Measurements from ENCODE around the gene ALOX5AP. TPM values are rescaled to one million over a fixed set of nuclear protein-coding genes. Genes with fewer than 3 reads are reported as not detected.

Gene ALOX5AP
- polyA plus RNA-seq, 4 donors, result 4.4 to 13.2 (median 5.3) TPM

- DNase-seq (ENCODE audit: low read depth in 4 of 4, low spot score in 3 of 4), result no peak
Measured at GRCh38 chr13:30791354-30792001, 56.1 kb downstream of the ALOX5AP start.

GRCh38 chr13:30792285-30793000 is 57.1 kb downstream of the ALOX5AP start:
- peak in 1 of 4 donors; percentile 44 for DNase-seq (ENCODE audit: low read depth in 4 of 4, low spot score in 3 of 4)

GRCh38 chr13:30796132-30796572 is 60.8 kb downstream of the ALOX5AP start:
- no peak for DNase-seq (ENCODE audit: low read depth in 4 of 4, low spot score in 3 of 4)

DNA sequence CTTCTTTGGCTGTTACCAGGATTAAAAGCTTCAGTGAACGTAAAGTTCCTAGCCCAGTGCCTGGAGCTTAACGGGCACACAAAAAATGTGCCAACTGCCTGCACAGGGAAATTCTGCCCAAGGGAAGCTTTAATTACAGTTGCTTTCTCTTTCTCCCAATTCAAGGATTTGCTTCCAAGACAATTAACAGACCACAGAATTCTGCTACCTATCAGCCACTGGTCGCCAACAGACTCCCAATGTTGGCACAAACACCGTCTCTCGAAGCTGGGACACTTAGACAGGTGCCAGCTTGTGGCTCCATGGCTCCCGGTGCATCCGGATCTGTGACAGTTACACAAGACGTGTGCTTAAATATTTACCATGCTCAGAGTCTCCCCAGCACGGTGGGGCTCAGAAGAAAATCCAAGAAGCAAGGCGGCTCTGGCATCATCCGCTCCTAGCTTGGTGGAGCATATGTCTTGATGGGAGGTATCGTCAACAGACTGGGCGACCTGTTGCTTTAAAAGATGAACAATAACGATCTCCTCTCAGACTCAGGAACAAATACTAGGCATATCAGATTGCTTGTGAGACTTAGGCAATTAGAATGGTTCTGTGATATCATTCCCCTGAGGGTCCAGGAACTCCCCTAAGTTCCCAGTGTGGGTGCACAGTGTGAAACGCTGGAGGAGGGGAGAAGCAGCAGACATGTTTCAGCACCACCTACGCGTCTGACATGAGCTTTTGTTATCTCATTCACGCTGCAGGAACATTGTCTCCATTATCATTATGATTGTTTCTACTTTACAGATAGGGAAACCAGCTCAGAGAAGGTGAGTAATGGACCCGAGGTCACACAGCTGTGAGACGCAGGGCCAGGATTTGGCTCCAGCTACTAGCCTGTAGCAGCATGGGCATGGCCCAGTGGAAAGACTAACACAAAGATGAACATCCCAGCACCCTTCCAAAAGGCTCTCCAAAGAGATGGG is 61.6 kb downstream of the ALOX5AP start:
- no peak for DNase-seq (ENCODE audit: low read depth in 4 of 4, low spot score in 3 of 4)

- DNase-seq (ENCODE audit: low read depth in 4 of 4, low spot score in 3 of 4), result no peak
Measured at GRCh38 chr13:30797847-30798535, 62.6 kb downstream of the ALOX5AP start.

GRCh38 chr13:30798776-30799355 is 63.5 kb downstream of the ALOX5AP start:
- no peak for DNase-seq (ENCODE audit: low read depth in 4 of 4, low spot score in 3 of 4)

DNA sequence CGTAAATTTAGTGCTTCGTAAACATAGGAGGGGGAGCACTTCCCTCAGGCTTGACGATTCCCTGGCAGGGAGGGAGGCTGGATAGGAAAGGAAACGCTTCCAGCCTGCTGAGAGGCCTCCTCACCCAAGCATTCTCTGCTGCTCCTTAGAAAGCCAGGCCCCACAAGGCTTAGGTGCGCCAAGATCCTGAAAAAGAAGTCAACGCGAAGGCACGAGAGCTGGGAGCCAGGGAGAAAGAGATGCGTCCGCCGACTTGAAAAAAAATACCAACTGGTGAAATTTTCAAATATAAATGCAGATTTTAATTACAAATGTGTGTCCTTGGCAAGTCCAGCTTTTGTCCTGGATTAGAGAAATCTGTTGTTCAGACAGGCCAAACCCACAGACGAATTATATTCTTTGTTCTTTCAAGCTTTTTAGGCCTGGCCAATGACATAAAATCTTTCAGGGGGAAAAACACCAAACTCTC is 64.0 kb downstream of the ALOX5AP start:
- DNase-seq (ENCODE audit: low read depth in 4 of 4, low spot score in 3 of 4), result no peak

DNA sequence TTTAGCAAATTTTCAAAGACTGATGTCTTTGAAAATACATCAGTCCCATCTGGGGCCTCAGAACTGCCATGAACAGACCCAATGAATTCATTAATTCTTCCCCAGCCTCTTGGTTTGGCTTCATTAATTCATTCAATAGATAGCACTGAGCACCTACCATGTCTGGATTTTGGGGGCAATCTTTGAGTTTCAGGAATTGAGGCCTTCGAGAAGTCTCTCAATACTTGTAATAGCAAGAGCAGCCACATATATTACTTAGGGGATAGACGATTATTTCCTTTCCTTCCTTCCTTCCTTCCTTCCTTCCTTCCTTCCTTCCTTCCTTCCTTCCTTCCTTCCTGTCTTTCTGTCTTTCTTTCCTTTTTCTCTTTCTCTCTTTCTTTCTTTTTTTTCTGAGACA is 64.8 kb downstream of the ALOX5AP start:
- DNase-seq (ENCODE audit: low read depth in 4 of 4, low spot score in 3 of 4), result no peak

DNA sequence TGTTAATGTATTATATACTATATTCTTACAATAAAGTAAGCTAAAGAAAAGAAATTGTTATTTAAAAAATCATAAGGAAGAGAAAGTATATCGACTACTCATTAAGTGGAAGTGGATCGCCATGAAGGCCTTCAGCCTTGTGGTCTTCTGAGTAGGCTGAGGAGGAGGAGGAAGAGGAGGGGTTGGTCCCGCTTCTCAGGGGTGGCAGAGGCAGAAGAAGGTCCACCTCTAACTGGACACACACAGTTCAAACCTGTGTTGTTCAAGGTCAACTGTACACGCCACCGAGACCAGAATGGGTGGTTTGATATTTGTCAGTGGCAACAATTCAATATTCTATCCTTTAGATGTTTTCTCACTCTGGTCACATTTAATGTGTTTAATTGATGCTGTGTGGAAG is 67.2 kb downstream of the ALOX5AP start:
- no peak for DNase-seq (ENCODE audit: low read depth in 4 of 4, low spot score in 3 of 4)

DNA sequence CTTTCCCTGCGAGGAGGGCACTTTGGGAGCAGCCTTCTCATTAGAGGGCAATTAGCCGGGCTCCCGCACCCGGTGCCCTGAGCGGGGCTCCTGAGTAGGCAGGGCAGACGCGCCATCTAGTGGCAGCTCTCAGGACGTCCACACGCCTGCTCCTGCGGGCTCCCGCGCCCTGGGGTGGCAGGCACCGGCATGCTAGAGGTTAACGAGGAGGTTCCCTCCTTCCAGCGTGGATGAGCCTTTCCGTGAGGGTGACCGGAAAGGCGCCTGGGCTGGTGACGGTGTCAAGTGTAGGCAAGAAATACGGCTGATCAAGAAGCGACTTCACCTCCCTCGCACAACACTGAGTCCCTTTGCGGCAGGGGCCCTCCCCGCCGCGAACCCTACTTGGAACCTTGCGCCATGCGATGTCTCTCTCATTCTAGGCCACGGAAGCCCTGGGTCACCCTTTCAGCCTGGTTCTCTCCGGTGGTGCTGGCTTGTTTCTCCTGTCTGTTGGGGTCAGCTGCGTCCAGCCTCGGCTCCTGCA is 67.7 kb downstream of the ALOX5AP start:
- peak in 3 of 4 donors; percentile 52 to 60 (median 53) for DNase-seq (ENCODE audit: low read depth in 4 of 4, low spot score in 3 of 4)

DNA sequence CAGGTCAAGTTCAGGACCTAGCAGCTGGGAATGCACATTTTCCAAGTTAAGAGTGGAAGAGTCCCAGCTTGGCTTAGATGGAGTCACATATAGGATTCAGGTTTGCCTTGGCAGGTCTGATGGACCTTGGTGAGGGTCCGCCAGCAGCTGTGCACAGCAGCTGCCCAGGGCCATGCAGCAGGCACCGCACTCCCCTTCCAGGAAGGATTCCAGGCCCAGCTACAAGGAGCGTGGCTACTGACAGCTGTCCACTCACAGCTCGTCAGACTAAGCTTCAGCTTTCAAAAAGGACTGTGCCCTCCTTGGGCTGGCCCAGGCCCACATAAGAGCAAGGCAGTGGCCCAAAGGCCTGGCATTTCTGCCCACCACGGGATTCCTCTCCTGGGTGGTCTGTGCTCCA is 68.4 kb downstream of the ALOX5AP start:
- no peak for DNase-seq (ENCODE audit: low read depth in 4 of 4, low spot score in 3 of 4)

DNA sequence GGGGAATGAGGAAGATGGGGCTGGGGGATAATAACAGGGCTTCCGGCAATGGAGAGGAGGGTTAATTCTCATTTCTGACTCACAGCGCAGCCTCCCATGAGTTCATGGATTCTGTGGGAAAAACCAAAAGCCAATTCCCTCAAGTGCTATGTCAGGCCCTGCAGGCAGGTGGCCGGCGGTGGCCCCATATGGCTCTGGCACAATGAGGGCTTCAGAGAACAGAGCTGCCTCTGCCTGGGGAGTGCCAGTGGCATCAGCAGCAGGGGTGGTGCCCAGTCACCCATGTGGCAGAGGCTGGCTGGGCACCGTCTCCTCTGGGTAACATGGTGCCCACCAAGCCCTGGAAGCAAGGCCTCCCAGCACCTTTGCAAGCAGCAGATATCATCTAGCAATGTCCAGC is 69.1 kb downstream of the ALOX5AP start:
- DNase-seq (ENCODE audit: low read depth in 4 of 4, low spot score in 3 of 4), result no peak

DNA sequence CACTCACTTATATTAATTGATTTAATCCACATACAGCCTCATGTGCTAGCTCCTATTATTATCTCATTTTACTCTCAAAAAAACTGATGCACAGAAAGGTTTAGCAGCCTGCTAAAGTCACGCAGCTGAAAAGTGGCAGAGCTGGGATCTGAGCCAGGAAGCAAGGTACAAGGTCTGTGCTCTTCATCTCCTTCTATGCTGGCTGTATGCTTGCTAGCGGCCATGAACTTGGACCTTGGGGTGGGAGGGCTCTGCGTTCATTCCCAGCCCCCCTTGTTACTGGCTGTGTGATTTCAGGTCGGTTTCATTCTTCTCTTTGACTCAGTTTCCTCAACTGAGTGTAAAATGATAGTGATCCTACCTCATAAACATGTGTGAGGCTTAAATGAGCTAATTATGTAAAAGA is 69.8 kb downstream of the ALOX5AP start:
- no peak for DNase-seq (ENCODE audit: low read depth in 4 of 4, low spot score in 3 of 4)

DNA sequence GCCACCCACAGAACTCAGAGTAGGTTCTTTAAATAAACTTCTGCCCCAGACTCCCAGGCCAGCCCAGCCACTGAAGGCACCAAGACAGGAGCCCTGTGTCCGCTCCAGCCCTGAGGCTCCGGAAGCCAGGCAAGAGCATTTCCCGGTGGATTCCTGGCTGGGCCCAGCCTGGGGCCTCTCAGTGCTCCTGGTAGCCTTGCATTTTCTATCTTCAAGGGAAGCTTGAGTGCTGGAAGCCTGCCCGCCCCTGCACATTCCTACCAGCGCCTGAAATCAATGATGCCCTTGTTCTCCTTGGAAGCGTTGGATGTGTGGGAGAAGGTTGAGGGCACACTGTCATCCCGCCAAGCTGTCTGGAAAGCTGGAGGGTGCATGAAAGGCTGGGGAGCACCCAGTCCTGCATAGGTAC is 70.3 kb downstream of the ALOX5AP start:
- no peak for DNase-seq (ENCODE audit: low read depth in 4 of 4, low spot score in 3 of 4)

- DNase-seq (ENCODE audit: low read depth in 4 of 4, low spot score in 3 of 4), result no peak
Measured at GRCh38 chr13:30806784-30807183, 71.4 kb downstream of the ALOX5AP start.

GRCh38 chr13:30807392-30807791 is 72.0 kb downstream of the ALOX5AP start:
- no peak for DNase-seq (ENCODE audit: low read depth in 4 of 4, low spot score in 3 of 4)

GRCh38 chr13:30808600-30808999 is 73.3 kb downstream of the ALOX5AP start:
- no peak for DNase-seq (ENCODE audit: low read depth in 4 of 4, low spot score in 3 of 4)

DNA sequence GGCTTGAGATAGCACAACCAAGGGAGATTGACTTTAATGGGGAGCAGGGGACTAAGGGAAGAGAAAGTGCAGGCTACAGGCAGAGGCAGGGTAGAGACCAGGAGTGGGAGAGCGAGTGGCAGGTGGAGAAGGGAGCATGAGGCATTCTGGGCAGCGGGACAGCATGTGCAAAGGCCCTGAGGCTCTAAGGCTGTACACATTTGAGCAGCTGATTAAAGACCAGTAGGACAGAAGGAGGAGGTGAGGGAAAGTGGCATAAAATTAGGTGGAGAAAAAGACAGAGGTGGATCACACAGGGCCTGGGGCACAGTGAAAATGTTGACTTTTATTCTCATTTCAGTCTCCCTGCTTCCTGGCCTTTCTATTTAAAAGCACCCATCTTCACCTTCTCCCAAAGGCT is 74.4 kb downstream of the ALOX5AP start:
- DNase-seq (ENCODE audit: low read depth in 4 of 4, low spot score in 3 of 4), result no peak

GRCh38 chr13:30810261-30810701 is 74.9 kb downstream of the ALOX5AP start:
- no peak for DNase-seq (ENCODE audit: low read depth in 4 of 4, low spot score in 3 of 4)

DNA sequence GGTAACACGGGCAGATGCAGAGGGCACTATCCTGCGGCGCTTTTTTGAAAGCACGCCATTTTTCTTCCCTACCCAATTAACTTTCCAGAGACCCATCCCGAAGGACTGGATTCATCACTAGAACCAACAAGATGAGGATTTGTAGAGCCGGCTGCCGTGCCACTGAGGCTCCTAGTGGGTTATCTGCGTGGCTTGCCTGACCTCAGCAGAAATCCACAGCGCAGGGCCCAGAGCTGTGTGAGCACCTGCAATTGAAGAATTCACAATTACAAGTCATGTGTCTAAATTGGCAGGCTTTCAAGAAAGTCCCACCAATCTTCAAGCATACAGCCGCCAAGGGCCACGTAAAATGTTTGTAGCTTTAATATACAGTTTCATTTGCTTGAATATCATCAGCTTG is 75.5 kb downstream of the ALOX5AP start:
- DNase-seq (ENCODE audit: low read depth in 4 of 4, low spot score in 3 of 4), result no peak
